Measurements from ENCODE around the gene RANBP3.

RANBP3 gene

GRCh38 chr19:5948752-5949564 is 29.0 kb downstream of the RANBP3 start:
- DNase-seq: peak; percentile 11 to 15

DNA sequence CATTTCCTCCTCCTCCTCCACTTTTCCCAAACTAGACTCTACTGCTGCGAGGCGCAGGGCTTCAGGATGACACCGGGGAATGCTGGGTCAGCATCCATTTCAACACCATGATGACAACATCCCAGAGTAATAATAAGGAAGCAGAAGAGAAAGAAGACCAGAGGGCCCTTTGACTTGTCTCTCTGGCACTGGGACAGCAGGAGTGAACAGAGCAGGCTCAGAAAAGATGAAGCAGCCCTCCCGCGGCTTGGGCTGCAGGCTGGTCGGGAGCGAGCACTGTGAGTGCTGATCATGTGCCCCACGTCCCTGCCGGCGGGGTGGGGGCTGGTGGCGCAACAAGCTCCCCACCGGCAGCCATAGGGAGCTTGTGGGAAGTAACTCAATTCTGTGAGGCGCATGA is 30.5 kb downstream of the RANBP3 start:
- DNase-seq: no peak

DNA sequence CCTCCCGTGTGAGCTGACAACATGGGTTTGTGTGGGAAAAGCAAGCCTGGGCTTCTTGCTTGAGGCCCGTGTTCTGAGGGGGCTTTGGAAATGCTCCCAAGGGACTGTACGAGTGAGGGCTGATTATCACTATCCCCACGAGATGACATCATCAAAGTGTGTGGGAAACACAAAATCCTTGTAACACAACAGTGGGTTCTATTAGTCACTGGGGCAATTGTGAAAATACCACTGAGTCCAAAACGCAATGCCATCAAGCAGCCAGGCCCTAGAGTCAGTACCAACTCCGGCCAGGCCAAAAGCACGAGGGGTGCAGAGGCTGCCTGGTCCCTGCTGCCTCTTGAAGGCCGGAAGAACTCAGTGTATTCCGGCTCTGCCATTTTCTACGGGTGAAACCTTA is 34.3 kb downstream of the RANBP3 start:
- no peak for DNase-seq

DNA sequence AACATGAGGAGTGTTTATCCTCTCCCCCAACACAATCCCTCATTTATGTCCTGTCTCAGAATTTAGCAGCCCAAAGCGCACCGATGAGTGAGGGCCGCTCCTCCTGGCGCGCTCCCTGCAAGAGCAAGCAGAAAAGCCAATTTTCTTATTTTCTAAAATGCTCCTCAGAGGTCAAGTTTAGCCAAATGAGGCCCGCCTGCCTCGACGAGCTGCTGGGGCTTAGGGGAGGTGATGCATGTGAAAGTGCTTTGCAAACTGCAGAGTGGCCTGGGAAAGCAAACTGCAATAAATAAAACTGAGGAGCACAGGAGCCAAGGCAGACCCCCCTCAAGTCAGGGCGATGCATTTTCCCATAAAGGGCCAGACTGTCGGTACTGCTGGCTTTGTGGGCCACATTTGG is 34.9 kb downstream of the RANBP3 start:
- no peak for DNase-seq

DNA sequence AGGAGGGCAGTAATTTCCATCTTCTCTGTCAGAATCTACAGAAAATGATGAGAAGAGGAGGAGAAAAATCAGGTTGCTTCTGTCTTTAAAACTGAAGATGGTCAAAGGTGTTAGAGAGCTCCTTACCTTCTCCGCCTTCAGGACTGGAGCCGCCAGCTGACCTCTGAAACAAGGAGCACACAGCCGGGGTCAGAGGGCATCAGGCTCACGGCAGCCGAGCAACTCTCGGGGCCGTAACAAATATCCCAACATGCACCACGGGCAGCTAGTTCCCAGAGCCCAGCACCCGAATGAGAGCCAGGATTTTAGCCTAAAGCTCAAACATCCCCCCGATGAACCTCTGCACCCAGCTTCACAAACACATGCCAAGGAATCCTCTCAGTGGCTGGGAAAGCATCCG is 36.3 kb downstream of the RANBP3 start:
- DNase-seq: no peak

- no peak for DNase-seq
Measured at GRCh38 chr19:5940260-5941208, 37.4 kb downstream of the RANBP3 start.

- no peak for DNase-seq
Measured at GRCh38 chr19:5937550-5937949, 40.4 kb downstream of the RANBP3 start.

- no peak for DNase-seq
Measured at GRCh38 chr19:5936292-5936592, 41.7 kb downstream of the RANBP3 start.

GRCh38 chr19:5935473-5936291 is 42.3 kb downstream of the RANBP3 start:
- no peak for DNase-seq

GRCh38 chr19:5934774-5935472 is 43.0 kb downstream of the RANBP3 start:
- DNase-seq: no peak

DNA sequence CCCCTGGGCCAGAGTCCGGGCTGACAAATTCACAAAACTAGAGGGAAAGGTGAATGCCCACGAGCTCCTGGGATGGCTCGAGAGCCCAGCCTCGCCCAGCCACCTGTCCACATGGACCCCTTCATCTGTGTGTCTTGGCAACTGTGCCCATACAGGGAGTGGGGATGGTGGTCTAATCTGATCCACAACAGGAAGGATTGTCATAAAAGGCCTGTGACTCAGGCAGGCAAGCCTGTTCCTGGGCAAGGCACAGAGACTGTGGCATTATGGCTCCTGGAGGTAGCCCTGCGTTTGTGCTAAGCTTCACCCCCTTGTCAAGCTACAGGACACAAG is 43.9 kb downstream of the RANBP3 start:
- DNase-seq: no peak

- no peak for DNase-seq
Measured at GRCh38 chr19:5933391-5934068, 44.4 kb downstream of the RANBP3 start.

- DNase-seq: no peak
Measured at GRCh38 chr19:5932609-5933262, 45.2 kb downstream of the RANBP3 start.

GRCh38 chr19:5932146-5932545 is 45.8 kb downstream of the RANBP3 start:
- DNase-seq: no peak

GRCh38 chr19:5931251-5931650 is 46.7 kb downstream of the RANBP3 start:
- no peak for DNase-seq

DNA sequence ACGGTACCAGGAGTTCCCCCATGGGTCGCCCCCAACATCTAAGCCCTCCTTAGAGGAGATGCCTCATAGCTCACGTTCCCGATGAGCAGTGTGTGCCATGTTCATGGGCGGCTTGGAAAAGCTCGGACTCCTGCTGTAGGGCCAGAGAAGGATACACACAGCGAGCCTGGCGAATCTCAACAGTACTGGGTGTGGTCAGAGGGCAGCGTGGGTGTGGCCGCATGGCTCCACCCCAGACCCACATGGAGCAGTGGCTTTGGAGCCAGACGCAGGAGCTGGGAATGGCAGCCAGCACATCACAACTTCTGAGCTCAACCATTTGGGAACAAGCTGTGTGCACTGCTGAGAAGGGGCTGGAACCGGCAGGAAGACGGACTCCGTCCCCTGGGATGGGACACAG is 48.3 kb downstream of the RANBP3 start:
- DNase-seq: no peak

- no peak for DNase-seq
Measured at GRCh38 chr19:5929179-5929578, 48.8 kb downstream of the RANBP3 start.

DNA sequence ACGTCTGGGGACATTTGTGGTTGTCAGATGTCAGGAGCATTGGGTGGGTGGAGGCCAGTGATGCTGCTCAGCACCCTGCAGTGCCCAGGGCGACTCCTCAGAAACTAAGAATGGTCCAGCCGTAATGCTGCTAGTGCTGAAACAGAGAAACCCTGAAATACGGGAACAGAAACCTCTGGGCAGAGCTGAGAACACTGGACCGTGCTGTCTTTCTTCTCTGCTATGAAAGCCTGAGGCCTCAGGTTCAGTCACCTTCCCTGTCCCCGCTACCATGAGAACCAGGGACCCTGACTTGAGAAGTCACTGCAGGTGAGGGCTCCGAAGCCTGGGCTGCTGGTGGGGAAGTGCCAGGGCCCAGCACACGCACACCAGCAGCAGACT is 50.5 kb downstream of the RANBP3 start:
- DNase-seq: no peak

DNA sequence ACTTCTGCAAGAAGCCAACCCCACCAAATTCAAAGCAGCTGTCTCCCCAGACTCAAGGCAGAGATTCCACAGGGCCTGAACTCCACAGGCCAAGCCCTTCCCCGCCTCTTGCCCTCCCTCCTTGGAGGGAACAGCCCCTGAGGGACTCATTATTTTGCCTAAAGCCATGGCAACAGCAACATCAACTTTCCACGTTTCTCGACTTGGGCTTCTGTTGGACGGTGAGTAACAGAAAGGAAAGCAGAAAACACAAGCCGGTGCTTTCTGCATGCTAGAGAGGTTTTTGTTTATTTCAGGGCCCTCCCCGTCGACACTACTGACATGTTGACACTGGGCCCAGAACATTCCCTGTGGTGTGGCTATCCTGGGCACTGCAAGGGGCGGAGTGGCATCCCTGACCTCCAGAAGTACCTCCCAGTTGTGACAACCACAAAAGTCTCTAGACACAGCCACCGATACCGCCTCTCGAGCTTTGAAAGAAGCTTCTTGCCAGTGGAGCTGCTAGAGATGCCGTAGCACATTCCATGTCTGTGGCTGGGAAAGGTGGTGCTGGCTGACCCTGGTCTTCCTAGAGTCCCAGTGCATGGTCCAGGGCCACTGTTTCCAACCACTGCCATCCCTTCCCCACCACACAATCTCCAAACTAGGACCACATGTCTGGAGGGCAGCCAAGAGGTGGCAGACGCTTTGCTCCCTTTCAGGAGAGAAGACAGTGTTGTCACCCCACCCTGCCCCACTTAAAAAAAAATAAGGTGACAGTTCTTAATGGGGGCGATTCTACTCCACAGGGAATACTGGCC is 51.1 kb downstream of the RANBP3 start:
- DNase-seq: no peak

DNA sequence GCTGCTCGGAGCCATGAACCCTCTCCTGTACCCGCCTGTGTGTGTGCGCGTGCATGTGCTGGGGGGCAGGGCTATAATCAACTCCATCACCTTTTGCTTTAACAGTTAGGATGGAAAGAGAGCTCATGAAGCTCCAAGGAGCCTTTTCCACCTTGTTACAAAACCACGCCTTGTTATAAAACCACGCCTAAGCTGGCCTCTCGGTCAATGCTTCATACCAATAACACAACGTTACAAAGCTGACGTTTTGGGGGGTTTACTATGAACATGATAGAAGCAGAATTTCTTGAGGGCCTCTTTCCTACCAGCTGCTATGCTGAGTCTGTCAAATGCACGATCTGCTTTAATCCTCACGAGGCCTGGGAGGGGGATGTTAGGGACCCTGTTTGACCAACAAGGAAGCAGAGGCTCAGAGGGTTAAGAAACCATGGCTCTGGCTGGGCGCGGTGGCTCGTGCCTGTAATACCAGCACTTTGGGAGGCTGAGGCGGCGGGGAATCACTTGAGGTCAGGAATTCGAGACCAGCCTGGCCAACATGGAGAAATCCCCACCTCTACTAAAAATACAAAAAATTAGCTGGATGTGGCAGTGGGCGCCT is 52.0 kb downstream of the RANBP3 start:
- no peak for DNase-seq

Data from activated CD4-positive, alpha-beta T cell treated with anti-CD3 and anti-CD28 coated beads, Interleukin-2, amount 50 U/mL, for 4 hours (primary cell).